ENCODE results near the gene PLCXD3.

Gene PLCXD3

GRCh38 chr5:41415242-41415641 lies 95.2 kb downstream of the PLCXD3 start:
- H3K4me3 ChIP-seq (ENCODE audit: low read depth, low read length): no peak overlapping the region
- no peak for TF ChIP-seq CTCF (IDR thresholded peaks at IDR 0.05; ENCODE audit: borderline replicate concordance, insufficient read depth, low read depth, low read length)

- no peak overlapping the region for H3K4me3 ChIP-seq (ENCODE audit: low read depth, low read length)
- TF ChIP-seq CTCF (IDR thresholded peaks at IDR 0.05; ENCODE audit: borderline replicate concordance, insufficient read depth, low read depth, low read length): no peak
Observed at GRCh38 chr5:41414598-41414997, 95.8 kb downstream of the PLCXD3 start.

DNA sequence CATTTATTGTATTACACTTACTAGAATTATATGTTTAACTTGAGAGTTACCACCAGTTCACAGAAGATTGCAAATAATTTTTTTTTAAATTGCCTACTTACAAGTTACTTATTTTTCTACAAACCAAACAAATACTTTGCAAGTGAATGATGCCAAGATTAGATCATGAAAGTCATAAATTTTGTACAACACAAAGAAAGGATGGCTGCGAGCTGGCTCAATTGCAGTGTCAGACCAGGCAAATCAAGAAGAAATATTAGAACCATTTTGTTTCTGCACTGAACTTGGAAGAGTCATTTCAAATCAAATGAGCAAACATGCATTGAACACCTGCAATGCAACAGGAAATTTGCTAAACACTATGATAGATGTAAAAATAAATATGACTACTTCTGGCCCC lies 97.3 kb downstream of the PLCXD3 start:
- no peak for TF ChIP-seq CTCF (IDR thresholded peaks at IDR 0.05; ENCODE audit: borderline replicate concordance, insufficient read depth, low read depth, low read length)

GRCh38 chr5:41412496-41412895 lies 97.9 kb downstream of the PLCXD3 start:
- no peak overlapping the region for H3K4me3 ChIP-seq (ENCODE audit: low read depth, low read length)
- TF ChIP-seq CTCF (IDR thresholded peaks at IDR 0.05; ENCODE audit: borderline replicate concordance, insufficient read depth, low read depth, low read length): no peak

More for the DNA sequence above, 97.3 kb downstream of the PLCXD3 start:
- no peak overlapping the region for H3K4me3 ChIP-seq (ENCODE audit: low read depth, low read length)

DNA sequence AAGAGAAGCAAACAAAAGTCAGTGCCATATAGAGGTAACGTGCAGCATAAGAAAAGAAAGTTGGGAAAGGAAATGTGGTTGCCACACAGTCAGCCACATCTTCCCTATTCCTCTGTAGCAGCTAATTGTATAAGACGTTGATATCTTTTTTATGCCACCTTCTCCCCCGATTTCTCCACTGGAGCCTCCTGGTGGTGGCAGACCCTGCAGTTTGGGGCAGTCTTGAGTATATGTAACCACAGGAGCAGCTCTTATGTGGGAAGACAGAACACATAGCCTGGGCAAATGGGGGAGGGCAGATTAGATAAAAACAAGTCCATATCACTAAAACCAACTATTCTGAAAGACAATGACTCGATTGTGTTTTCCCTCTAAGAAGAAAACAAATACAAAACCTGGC lies 99.7 kb downstream of the PLCXD3 start:
- no peak overlapping the region for H3K4me3 ChIP-seq (ENCODE audit: low read depth, low read length)
- no peak for TF ChIP-seq CTCF (IDR thresholded peaks at IDR 0.05; ENCODE audit: borderline replicate concordance, insufficient read depth, low read depth, low read length)

- no peak overlapping the region for H3K4me3 ChIP-seq (ENCODE audit: low read depth, low read length)
- TF ChIP-seq CTCF (IDR thresholded peaks at IDR 0.05; ENCODE audit: borderline replicate concordance, insufficient read depth, low read depth, low read length): no peak
Observed at GRCh38 chr5:41410307-41410706, 100.1 kb downstream of the PLCXD3 start.

- no peak overlapping the region for H3K4me3 ChIP-seq (ENCODE audit: low read depth, low read length)
- no peak for TF ChIP-seq CTCF (IDR thresholded peaks at IDR 0.05; ENCODE audit: borderline replicate concordance, insufficient read depth, low read depth, low read length)
Observed at GRCh38 chr5:41408676-41409443, 101.5 kb downstream of the PLCXD3 start.

Data from GM12875 (cell line).